H1 (cell line): ENCODE measurements around the gene UGT2A2. TPM values are rescaled to one million over a fixed set of nuclear protein-coding genes. Genes with fewer than 3 reads are reported as not detected.

Source experiments
- CTCF ChIA-PET: fragments of 300-600 bp; sonication (Branson Sonifier 250); formaldehyde crosslinking; loops from one replicate; lab custom pipeline; 2021; ENCODE audit not compliant: partially characterized antibody; lab: Charles Lee
- POLR2A ChIA-PET: fragments of 300-600 bp; sonication (Branson Sonifier 250); formaldehyde crosslinking; loops from one replicate; lab custom pipeline; 2021; ENCODE audit warnings: inconsistent platforms; ENCODE audit not compliant: partially characterized antibody; lab: Charles Lee
- DNase-seq, 2 experiments: peaks; one replicate each; pipeline versions ENCODE4 v3.0.0 to v3.0.0-alpha.2; 2010 to 2022; ENCODE audit warnings: low spot score in 2 of 2, low read depth in 1 of 2, mixed read lengths in 1 of 2
- FAIRE-seq: peaks from 2 replicates; lab custom pipeline; 2011; peaks lifted over from hg19 to GRCh38; lab: Jason Lieb, UNC
- H2AFZ ChIP-seq: 2 replicates; pipeline ENCODE4 v1.8.1; 2012; ENCODE audit warnings: low read length, inconsistent platforms
- H2AK5ac ChIP-seq: 2 replicates; pipeline ENCODE4 v1.6.1; 2013; ENCODE audit warnings: low read depth, low read length
- H2BK120ac ChIP-seq: replicated peaks from 2 replicates; pipeline ENCODE3; 2013; ENCODE audit warnings: low read depth, low read length, inconsistent platforms
- H2BK12ac ChIP-seq: 2 replicates; pipeline ENCODE4 v1.6.1; 2013; ENCODE audit warnings: low read depth, low read length
- H2BK15ac ChIP-seq: 2 replicates; pipeline ENCODE4 v1.6.1; 2013; ENCODE audit warnings: low read length
- H2BK20ac ChIP-seq: 2 replicates; pipeline ENCODE4 v1.6.1; 2013; ENCODE audit warnings: low read length
- H2BK5ac ChIP-seq: 2 replicates; pipeline ENCODE4 v1.6.1; 2013; ENCODE audit warnings: low read depth, low read length
- H3K14ac ChIP-seq: 2 replicates; pipeline ENCODE4 v1.6.1; 2013; ENCODE audit warnings: inconsistent platforms; ENCODE audit not compliant: insufficient read length
- H3K18ac ChIP-seq: 2 replicates; pipeline ENCODE4 v1.6.1; 2013; ENCODE audit warnings: low read length; ENCODE audit errors: extremely low read depth
- H3K23ac ChIP-seq: 2 replicates; pipeline ENCODE4 v1.6.1; 2013; ENCODE audit warnings: inconsistent platforms; ENCODE audit not compliant: insufficient read length
- H3K23me2 ChIP-seq: 2 replicates; pipeline ENCODE4 v1.6.1; 2013; ENCODE audit warnings: low read depth, low read length
- H3K27ac ChIP-seq: 2 replicates; pipeline ENCODE4 v1.6.1; 2011; ENCODE audit warnings: low read depth, low read length, inconsistent platforms
- H3K27me3 ChIP-seq, 4 experiments: replicated peaks in 1 of 4; 1 replicate in 1 of 4; 2 replicates in 3 of 4; pipeline versions ENCODE4 v1.6.1 to v1.8.1; 2011 to 2013; ENCODE audit warnings: low read length in 3 of 4, mild to moderate bottlenecking in 3 of 4, inconsistent platforms in 2 of 4, mixed read lengths in 2 of 4, moderate library complexity in 1 of 4; ENCODE audit not compliant: control insufficient read depth in 3 of 4, insufficient read depth in 3 of 4; ENCODE audit errors: extremely low read depth in 1 of 4
- H3K36me3 ChIP-seq, 4 experiments: 2 replicates each; pipeline versions ENCODE4 v1.6.1 to v1.8.1; 2011 to 2013; ENCODE audit warnings: mild to moderate bottlenecking in 4 of 4, low read length in 3 of 4, moderate library complexity in 2 of 4, control low read depth in 1 of 4, inconsistent platforms in 1 of 4; ENCODE audit not compliant: insufficient read depth in 4 of 4, control insufficient read depth in 2 of 4
- H3K4ac ChIP-seq: replicated peaks from 2 replicates; pipeline ENCODE3; 2013; ENCODE audit warnings: low read length, low read depth, mixed read lengths, inconsistent platforms; ENCODE audit not compliant: insufficient read length
- H3K4me1 ChIP-seq, 4 experiments: replicated peaks in 1 of 4; 1 replicate in 1 of 4; 2 replicates in 3 of 4; pipeline versions ENCODE4 v1.6.1 to v1.8.1; 2011 to 2013; ENCODE audit warnings: low read length in 3 of 4, inconsistent platforms in 2 of 4, mixed read lengths in 1 of 4; ENCODE audit not compliant: insufficient read depth in 4 of 4, control insufficient read depth in 3 of 4
- H3K4me2 ChIP-seq, 2 experiments: 2 replicates each; pipeline versions ENCODE4 v1.6.1 to v1.8.1; 2011 to 2013; ENCODE audit warnings: low read depth in 2 of 2, low read length in 2 of 2, control low read depth in 1 of 2, inconsistent platforms in 1 of 2, mild to moderate bottlenecking in 1 of 2; ENCODE audit not compliant: insufficient read depth in 1 of 2
- H3K4me3 ChIP-seq, 4 experiments: fragments of 200-600, 300-600 bp in 1 of 4; sonication (generic), shearing (Covaris generic), sonication (Bioruptor Twin) in 1 of 4; 2 replicates each; pipeline versions ENCODE4 v1.5.1 to v1.8.1; 2011 to 2016; ENCODE audit warnings: low read length in 4 of 4, low read depth in 3 of 4, control low read depth in 2 of 4, inconsistent platforms in 2 of 4, mild to moderate bottlenecking in 2 of 4, mixed read lengths in 1 of 4, moderate library complexity in 1 of 4; ENCODE audit not compliant: insufficient read depth in 2 of 4; ENCODE audit errors: extremely low read depth in 1 of 4
- H3K56ac ChIP-seq: replicated peaks from 2 replicates; pipeline ENCODE3; 2013; ENCODE audit warnings: low read depth, mild to moderate bottlenecking, mixed read lengths, low read length, inconsistent platforms; ENCODE audit not compliant: insufficient read length
- H3K79me1 ChIP-seq: 2 replicates; pipeline ENCODE4 v1.6.1; 2013; ENCODE audit warnings: low read depth, low read length, control low read depth
- H3K79me2 ChIP-seq, 2 experiments: 2 replicates each; pipeline versions ENCODE4 v1.6.1 to v1.8.1; 2012 to 2013; ENCODE audit warnings: low read length in 2 of 2, mild to moderate bottlenecking in 2 of 2, inconsistent platforms in 1 of 2; ENCODE audit not compliant: insufficient read depth in 2 of 2, control insufficient read depth in 1 of 2
- H3K9ac ChIP-seq, 4 experiments: replicated peaks in 1 of 4; 1 replicate in 1 of 4; 2 replicates in 3 of 4; pipeline versions ENCODE4 v1.6.1 to v1.8.1; 2011 to 2013; ENCODE audit warnings: low read depth in 3 of 4, low read length in 3 of 4, control low read depth in 2 of 4, mild to moderate bottlenecking in 2 of 4, moderate library complexity in 2 of 4, inconsistent platforms in 1 of 4; ENCODE audit errors: extremely low read depth in 1 of 4
- H3K9me3 ChIP-seq, 2 experiments: 2 replicates each; pipeline versions ENCODE4 v1.6.1 to v1.8.1; 2012 to 2013; ENCODE audit warnings: mild to moderate bottlenecking in 2 of 2, moderate library complexity in 2 of 2, control low read depth in 1 of 2, inconsistent platforms in 1 of 2, low read depth in 1 of 2, low read length in 1 of 2, mixed read lengths in 1 of 2; ENCODE audit not compliant: insufficient read depth in 2 of 2
- H4K20me1 ChIP-seq, 2 experiments: replicated peaks in 1 of 2; 2 replicates each; pipeline versions ENCODE3 to v1.8.1; 2011 to 2013; ENCODE audit warnings: inconsistent platforms in 2 of 2, low read length in 2 of 2, mild to moderate bottlenecking in 1 of 2; ENCODE audit not compliant: insufficient read depth in 2 of 2, control insufficient read depth in 1 of 2
- H4K5ac ChIP-seq: 2 replicates; pipeline ENCODE4 v1.6.1; 2013; ENCODE audit warnings: low read length, low read depth, mixed read lengths, inconsistent platforms; ENCODE audit not compliant: insufficient read length
- H4K8ac ChIP-seq: 2 replicates; pipeline ENCODE4 v1.8.0; 2013; ENCODE audit warnings: mild to moderate bottlenecking, moderate library complexity, low read length, inconsistent platforms; ENCODE audit not compliant: insufficient read depth; ENCODE audit errors: extremely low read depth
- H4K91ac ChIP-seq: replicated peaks from 2 replicates; pipeline ENCODE3; 2013; ENCODE audit warnings: low read length, mixed read lengths, inconsistent platforms; ENCODE audit not compliant: insufficient read length
- ATF3 ChIP-seq: IDR thresholded peaks from 2 replicates; pipeline ENCODE4 v1.6.1; 2011; ENCODE audit warnings: low read depth, mild to moderate bottlenecking, low read length; ENCODE audit not compliant: insufficient read depth
- NRF1 ChIP-seq: IDR thresholded peaks from 2 replicates; pipeline ENCODE4 v1.6.1; 2011; ENCODE audit warnings: mild to moderate bottlenecking, low read depth, low read length, improper control_type of control experiment
- RXRA ChIP-seq: IDR thresholded peaks from 2 replicates; pipeline ENCODE4 v1.6.1; 2011; ENCODE audit warnings: low read depth, mild to moderate bottlenecking, low read length, moderate library complexity; ENCODE audit not compliant: insufficient read depth
- WGBS, 2 experiments: shearing (Covaris generic) in 1 of 2; methylation state at CpG; one replicate each; pipeline versions ENCODE4 v1.1.6 to v1.1.7; 2013 to 2015; ENCODE audit warnings: low lambda C conversion rate in 2 of 2, mixed read lengths in 2 of 2, inconsistent platforms in 1 of 2, low coverage in 1 of 2, missing lambda C conversion rate in 1 of 2; ENCODE audit not compliant: insufficient replicate concordance in 2 of 2, insufficient coverage in 1 of 2, insufficient read length in 1 of 2; ENCODE audit errors: extremely low coverage in 1 of 2, missing lambda C conversion rate in 1 of 2; 5-methylcytosine and 5-hydroxymethylcytosine counted together
- polyA plus RNA-seq, 7 experiments: library from polyadenylated mRNA; depleted of rRNA in 3 of 7; stranded (reverse) in 5 of 7; unstranded in 2 of 7; fragments of >200 nt in 5 of 7; fragments of 200-250 nt in 2 of 7; gene quantifications; 1 replicate in 5 of 7; 2 replicates in 1 of 7; 4 replicates in 1 of 7; pipeline versions ENCODE4 v1.2.1 to v1.2.3, GENCODE V29; 2011 to 2013; ENCODE audit warnings: missing spikeins in 2 of 7, mixed read lengths in 2 of 7
- total RNA-seq: library from RNA; stranded (reverse); fragmentation: NEBNext Ultra II Directional; extraction: Animal tissue kit (Norgen Biotek cat#: 25700); gene quantifications from 2 replicates; pipeline ENCODE4 v1.2.1, GENCODE V29; 2021
- TF ChIP-seq, protein P1 (sequence below): IDR thresholded peaks from 2 replicates; pipeline ENCODE4 v1.6.1; 2012; ENCODE audit warnings: inconsistent platforms

UGT2A2 gene
- total and polyA plus RNA-seq, 2 of the 8 experiments (the other 6 are each of a cell fraction or from before 2014, with no cell fraction given), result not detected

DNA sequence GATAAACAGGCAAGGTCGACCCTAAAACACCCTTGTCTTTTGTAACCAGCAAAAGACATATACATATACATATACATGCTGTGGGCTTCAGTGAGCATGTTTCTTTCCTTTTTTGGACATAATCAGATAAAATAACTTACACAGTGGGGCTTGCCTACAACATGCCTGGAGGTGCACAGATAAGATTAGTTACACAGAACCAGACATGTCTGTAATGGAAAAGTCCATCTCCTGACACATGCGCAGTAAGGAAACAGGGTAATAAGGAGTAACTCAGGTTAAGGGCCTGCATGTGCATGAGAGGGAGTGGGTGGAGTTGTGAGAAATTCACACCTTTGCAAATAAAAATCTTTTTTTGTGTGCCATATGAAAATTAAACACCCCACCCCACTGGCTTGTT lies 10.2 kb upstream of the UGT2A2 start:
- peaks cover 0 to 1% (median 0%) of the 10 kb centered on the region in 4 experiments; a peak in 1 of 7 replicates for H3K27me3 ChIP-seq
- FAIRE-seq (no peak), DNase-seq (no peak)
- TF ChIP-seq RXRA, result no peak
- TF ChIP-seq, protein P1, sequence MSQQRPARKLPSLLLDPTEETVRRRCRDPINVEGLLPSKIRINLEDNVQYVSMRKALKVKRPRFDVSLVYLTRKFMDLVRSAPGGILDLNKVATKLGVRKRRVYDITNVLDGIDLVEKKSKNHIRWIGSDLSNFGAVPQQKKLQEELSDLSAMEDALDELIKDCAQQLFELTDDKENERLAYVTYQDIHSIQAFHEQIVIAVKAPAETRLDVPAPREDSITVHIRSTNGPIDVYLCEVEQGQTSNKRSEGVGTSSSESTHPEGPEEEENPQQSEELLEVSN, result no peak
- no peak for TF ChIP-seq NRF1
- TF ChIP-seq ATF3, result no peak
- no peak overlapping the region for H4K91ac ChIP-seq
- no peaks in the 10 kb centered on the region for H3K4me1 ChIP-seq
- H3K4ac ChIP-seq, result no peak overlapping the region
- no peaks in the 10 kb centered on the region for H4K20me1 ChIP-seq
- POLR2A ChIA-PET, result no interaction called here
- no peak overlapping the region for H3K4me3 ChIP-seq
- no peak overlapping the region for H3K9ac ChIP-seq
- CTCF ChIA-PET, result interaction anchor here (0.6 kb wide), 1 partner anchor 148 kb away, joined by 3 read pairs; no protein-coding TSS in a partner anchor
- H3K4me2 ChIP-seq, result no peak overlapping the region
- H4K5ac ChIP-seq, result no peak overlapping the region
- no peaks in the 10 kb centered on the region for H3K23me2 ChIP-seq
- H2AFZ ChIP-seq, result no peak overlapping the region
- no peak overlapping the region for H3K23ac ChIP-seq
- no peak overlapping the region for H2AK5ac ChIP-seq
- H2BK5ac ChIP-seq, result no peak overlapping the region
- H3K27ac ChIP-seq, result no peak overlapping the region
- no peak overlapping the region for H3K18ac ChIP-seq
- no peak overlapping the region for H2BK20ac ChIP-seq
- H3K14ac ChIP-seq, result no peak overlapping the region
- no peaks in the 10 kb centered on the region for H3K36me3 ChIP-seq
- no peaks in the 10 kb centered on the region for H3K79me1 ChIP-seq
- no peaks in the 10 kb centered on the region for H3K79me2 ChIP-seq
- H3K9me3 ChIP-seq, result no peaks in the 10 kb centered on the region
- H2BK120ac ChIP-seq, result no peak overlapping the region
- 89% methylated on average over 2 of the region's 2 CpGs; no CpG with 5 or more reads in 1 of the 2 experiments for WGBS, 2 experiments
- no peak overlapping the region for H2BK12ac ChIP-seq
- H2BK15ac ChIP-seq, result no peak overlapping the region
- no peak overlapping the region for H4K8ac ChIP-seq
- H3K56ac ChIP-seq, result no peak overlapping the region
